HG03280 (cell line): ENCODE measurements around the gene LY6G6C.
"Not testable (repeated sequence)": the region's sequence is repeated elsewhere in the genome, so short reads cannot be mapped to it uniquely, and the experiment has no call there.

Experiments used
- ATAC-seq: cut with Tn5 transposase; IDR thresholded peaks from one replicate; pipeline ENCODE4 v1.9.1; 2021; ENCODE audit warnings: mild to moderate bottlenecking, moderate library complexity; ENCODE audit not compliant: unreplicated experiment

Gene LY6G6C

GRCh38 chr6:31709157-31709556 is 12.4 kb downstream of the LY6G6C start:
- not testable (repeated sequence) for ATAC-seq

- ATAC-seq = no peak
Measured at GRCh38 chr6:31708224-31708623, 13.3 kb downstream of the LY6G6C start.

DNA sequence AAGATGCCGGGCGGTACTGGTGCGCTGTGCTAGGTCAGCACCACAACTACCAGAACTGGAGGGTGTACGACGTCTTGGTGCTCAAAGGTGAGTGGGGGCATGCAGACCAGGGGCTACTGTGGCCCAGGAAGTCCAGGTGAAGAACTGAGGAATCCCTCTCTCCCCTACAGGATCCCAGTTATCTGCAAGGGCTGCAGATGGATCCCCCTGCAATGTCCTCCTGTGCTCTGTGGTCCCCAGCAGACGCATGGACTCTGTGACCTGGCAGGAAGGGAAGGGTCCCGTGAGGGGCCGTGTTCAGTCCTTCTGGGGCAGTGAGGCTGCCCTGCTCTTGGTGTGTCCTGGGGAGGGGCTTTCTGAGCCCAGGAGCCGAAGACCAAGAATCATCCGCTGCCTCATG is 13.8 kb downstream of the LY6G6C start:
- no peak for ATAC-seq

DNA sequence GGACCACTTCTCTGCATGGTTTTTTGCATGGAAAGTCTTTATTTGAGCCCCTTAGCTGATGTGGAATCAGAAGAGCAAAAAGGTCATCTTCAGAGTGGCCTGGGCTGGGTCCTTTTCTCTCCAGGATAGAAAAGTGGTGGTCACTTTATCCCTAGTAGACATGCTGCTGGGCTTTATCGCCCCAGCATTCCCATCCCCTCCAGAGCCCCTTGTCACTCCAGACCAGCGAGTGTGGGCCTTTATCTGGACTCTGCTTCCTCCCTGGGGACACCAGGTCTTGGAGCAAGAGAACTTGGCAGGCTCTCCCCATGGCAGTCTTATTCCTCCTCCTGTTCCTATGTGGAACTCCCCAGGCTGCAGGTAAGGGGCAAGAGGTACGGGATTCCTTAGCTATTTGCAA is 14.9 kb downstream of the LY6G6C start, which contains the start of gene LY6G6F:
TSS of gene LY6G6F (plus strand) at position 268 of the 400 bp plus-strand sequence. CDS start at position 309, 41 bp downstream.
- no peak for ATAC-seq

GRCh38 chr6:31705931-31706330 is 15.6 kb downstream of the LY6G6C start:
- no peak for ATAC-seq

DNA sequence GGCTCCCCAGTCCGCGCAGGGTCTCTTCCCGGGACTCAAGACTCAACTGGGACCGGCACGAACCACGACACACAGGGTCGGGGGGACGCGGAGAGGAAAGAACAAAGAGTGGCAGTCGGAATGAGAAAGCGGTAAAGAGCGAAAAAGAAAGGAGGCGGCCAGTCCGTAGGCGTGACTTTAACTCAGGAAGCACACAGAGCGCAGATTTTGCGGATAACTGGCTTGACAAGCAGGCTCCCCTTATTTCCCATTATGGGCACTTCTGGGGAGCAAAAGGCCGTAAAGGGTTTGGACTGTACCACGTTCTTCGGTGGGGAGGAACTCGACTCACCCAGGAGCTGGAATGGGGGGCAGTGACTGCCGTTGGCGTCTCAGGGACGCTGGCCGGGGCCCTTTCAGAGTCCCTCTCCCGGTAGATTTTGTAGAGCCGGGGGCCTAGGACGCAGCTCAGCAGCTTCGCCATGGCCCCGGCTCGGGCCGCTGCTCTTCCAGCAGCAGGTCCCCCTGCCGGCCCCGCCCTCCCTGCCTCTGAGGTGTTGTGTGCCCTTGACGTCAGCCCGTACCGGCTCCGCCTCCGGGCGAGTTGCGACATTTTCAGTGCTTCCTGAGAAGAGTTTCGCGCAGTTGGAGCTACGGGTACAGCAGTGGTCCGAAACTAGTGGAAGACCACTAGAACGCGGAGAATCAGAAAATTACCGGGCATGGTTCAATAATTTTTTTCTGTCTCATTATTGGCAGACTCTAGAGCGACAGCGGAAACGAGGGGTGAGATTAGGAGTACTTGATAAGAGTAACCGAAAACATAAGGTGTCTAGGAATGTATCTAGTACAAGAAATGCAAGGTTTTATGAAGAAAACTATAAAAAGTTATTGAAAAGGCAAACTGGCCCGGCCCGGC is 18.5 kb downstream of the LY6G6C start, which contains the start of gene ABHD16A:
TSS of gene ABHD16A (minus strand) at position 506 of the 898 bp plus-strand sequence. CDS start at position 463, 43 bp downstream.
- peak; percentile 93 for ATAC-seq

DNA sequence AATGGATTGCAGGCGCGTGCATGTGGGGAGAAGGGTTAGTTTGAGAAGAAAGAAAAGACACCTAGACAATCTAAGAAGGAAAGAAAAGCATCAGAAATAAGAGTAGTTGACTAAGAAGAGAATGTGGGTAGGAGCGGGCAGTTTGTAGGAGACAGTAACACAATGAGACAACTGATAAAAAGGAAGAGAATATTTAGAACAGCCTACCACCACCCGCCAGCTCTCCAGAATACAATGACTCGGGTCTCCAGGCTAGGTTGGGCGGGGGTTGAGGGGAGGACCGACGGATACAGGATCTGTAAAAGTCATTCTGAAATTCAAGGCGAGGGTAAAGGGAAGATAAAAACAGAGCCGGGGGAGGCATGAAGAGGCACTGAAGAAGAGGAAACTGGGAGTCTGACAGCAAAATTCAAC is 19.1 kb downstream of the LY6G6C start:
- ATAC-seq = no peak

GRCh38 chr6:31701666-31702404 is 19.7 kb downstream of the LY6G6C start:
- ATAC-seq = no peak

DNA sequence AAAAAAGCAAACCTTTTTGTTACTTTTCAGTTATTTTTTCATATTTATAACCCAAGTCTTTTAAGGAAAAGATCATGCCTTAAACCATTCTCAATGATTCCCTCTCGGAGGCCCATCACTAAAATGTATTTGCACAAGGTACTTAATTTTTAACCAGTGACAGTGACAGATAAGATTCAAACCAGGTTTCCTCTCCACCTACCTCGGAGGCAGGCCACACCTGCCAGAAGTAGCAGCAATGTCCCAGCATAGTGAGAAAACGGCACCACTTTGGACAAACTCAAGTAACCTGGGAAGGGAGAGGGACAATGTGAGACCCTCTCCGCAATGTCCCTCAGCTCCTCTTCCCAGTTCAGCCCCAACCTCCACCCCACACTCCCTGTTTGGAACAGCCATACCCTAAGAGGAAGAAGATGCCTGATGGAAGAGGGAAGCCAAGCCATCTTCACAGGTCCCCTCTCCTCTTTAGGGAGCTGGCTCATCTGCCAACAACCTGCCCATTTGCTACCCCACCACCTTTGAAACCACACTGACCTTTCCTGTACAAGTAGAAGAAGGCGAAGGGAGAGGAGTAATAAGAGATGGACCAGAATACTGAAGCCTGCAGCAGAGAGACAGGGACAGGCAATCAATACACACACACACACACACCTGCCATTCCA is 20.7 kb downstream of the LY6G6C start:
- ATAC-seq = no peak

DNA sequence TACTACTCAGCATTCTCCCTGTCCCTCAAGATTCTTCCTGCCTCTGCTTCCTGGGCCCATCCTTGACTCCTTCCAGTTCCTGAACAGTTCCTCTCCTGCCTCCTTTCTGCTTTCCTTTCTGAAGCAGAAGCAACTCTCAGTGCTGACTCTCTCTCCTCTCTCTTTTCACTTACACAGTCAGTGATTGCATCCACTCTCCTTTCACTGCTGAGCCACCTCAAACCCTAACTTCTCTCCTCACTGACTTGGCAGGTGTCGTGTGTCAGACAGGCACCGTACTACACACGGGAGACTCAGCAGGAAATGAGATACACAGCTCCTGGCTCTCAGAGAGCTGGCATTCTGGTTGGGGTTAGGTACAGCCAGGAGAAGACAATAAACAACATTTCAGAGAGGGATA is 24.0 kb downstream of the LY6G6C start:
- ATAC-seq = no peak

DNA sequence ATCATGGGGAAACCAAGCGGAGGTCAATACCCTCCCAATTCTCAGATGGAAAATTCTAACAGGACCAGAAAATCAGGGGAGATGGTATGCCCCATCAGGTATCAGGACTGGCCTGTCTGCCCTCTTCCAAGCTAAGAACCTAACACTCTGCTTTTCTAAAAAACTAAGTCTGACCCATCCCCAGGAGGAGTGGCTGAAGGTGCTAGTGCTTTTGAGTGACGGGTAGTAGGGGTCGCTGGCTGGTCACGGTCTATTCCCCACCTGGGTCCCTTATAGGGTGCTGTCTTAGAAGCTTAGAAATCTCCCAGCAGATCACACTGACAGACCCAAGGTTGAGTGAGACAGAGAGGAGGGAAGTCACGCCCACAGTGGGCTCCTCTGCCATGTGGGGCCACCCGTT is 28.0 kb downstream of the LY6G6C start:
- no peak for ATAC-seq

DNA sequence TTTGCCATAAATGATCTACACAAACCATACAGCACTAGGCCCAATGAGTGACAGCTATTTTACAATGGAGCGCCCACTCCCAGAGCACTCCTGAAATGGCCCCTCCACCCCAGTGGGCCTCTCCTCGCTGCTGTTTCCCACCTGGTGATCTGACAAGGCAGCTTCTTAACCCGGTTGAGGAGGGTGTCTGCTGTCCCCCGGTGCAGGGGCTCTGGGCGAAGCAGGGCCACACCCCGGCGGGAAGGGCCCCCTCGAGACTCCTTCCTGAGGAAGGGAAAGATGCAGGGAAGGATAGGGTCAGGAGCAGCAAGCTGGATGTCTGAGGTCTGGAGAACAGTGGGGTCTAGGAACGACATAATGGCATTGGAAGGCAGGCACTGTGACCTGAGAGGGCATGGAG is 28.7 kb downstream of the LY6G6C start:
- ATAC-seq = no peak

DNA sequence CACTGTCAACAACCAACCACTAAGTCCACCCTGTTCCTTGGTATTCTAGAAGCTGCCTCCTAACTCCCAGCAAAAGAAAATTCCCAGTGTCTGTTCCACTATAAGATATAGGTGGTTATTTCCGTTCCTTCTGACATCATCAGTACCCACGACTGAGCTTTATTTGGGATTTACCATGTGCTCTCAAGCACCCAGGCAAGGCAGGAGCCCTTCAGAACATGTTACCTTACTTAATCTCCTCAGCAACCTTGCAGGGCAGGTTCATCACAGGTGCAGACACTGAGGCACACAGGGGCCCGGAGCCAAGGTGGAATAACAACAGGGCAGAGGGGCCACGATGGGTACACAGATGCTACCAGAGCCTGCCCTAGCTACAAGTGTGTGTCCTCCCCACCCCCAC is 29.2 kb downstream of the LY6G6C start:
- no peak for ATAC-seq

GRCh38 chr6:31691564-31692108 is 29.9 kb downstream of the LY6G6C start:
- no peak for ATAC-seq

DNA sequence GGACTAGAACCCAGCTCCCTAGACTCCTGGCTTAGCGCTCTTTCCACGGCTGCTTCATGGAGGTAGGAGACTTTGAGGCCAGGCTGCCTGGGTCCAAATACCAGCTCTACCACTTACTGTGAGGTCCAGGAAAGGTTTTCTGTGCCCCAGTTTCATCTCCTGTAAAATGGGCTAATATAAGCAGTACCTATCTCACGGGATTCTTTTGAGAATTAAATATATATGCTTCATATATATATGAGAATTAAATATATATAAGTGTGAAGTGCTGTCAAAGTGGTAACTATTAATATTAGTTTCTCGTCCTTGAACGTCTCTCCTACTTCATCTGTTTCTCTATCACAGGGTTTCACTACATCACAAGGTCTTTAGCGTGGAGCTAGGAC is 30.5 kb downstream of the LY6G6C start:
- no peak for ATAC-seq

GRCh38 chr6:31690231-31691077 is 31.1 kb downstream of the LY6G6C start:
- ATAC-seq = no peak

GRCh38 chr6:31689249-31690110 is 32.1 kb downstream of the LY6G6C start:
- ATAC-seq = no peak

DNA sequence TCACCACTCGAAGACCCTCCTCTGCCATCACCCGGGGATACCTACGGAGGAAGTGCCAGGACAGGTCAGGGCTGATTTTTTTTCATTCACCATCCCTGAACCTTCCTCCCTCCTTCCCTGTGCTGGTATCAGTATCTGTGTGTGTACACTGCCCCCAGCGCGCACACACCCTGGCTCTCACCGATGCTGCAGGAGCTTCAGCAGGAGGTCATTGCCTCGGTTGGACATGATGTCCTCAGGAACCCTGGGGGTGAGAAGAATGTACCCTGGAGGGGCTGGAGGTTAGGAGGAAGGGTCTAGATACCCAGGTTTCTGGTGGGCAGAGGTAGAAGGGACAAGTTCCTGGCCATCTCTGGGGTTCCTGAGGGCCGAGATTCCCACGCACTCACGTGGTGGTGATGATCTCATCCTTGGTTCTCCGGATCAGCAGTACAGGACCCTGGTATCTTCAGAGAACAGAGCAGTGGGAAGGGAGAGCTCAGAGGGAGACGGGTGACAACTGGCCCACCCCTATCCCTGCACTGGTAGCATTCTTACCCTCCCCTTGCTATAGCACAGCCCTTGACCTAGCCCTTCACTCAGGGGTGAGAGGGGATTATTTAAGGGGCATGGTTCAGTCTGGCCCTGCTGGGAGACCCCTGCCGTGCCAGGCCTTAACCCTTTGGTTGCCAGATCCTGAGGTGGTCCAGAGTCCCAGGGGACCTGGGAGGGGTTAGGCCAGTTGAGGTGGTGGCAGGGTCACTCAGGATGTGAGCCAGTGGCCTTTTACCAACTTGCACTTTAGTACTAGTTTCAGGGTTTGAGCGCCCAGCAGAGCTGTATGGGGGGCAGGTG is 33.5 kb downstream of the LY6G6C start:
- ATAC-seq = no peak
